GM12875 (cell line): ENCODE data around the gene AP4B1.

ENCODE experiments used
- H3K4me3 ChIP-seq: one replicate; pipeline ENCODE4 v1.5.1; 2011; ENCODE audit warnings: low read depth, low read length, control low read depth
- TF ChIP-seq, protein P1 (sequence below): IDR thresholded peaks from 2 replicates; pipeline ENCODE4 v1.5.1; 2011; ENCODE audit warnings: low read depth, mild to moderate bottlenecking, control low read depth, inconsistent platforms, low read length, moderate library complexity, borderline replicate concordance; ENCODE audit not compliant: insufficient read depth

Gene AP4B1

DNA sequence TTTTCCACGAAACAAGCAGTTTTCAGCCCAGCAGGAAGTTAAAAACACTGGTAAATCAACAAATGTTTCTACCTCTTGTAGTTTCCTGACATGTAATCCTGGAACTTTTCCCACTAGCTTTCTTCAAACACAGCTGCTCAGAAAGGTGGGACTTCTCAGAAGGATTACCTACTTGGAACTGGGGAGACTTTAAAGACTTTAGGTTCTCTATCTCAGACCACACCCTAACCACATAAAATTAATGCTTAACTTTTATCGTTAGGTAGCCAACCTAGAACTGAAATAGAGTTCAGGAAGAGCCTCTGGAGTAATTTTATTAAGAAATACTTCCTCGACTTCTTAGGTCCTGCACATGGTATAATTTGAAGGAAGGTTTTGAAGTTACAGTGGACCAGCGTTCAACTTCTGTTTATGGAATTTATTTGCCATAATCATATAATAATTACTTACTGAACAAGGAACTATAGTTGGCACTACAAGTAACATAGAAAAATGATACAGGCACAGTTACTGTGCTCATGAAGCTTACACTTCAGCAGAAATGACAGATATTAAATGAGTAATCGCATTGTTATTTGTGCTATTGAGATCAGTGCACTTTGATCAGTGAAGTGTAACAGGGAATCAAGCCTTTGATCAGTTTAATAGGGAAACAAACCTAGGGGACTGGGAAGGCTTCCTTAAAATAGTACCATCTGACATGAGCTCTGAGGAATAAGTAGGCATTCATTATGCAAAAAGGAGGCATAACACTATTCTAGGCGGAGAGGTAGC is 17.0 kb downstream of the AP4B1 start, which contains the start of gene BCL2L15:
BCL2L15 (minus strand) TSS at position 180 of the 774 bp plus-strand sequence. CDS start 206 bp downstream, outside the sequence.
- TF ChIP-seq, protein P1, sequence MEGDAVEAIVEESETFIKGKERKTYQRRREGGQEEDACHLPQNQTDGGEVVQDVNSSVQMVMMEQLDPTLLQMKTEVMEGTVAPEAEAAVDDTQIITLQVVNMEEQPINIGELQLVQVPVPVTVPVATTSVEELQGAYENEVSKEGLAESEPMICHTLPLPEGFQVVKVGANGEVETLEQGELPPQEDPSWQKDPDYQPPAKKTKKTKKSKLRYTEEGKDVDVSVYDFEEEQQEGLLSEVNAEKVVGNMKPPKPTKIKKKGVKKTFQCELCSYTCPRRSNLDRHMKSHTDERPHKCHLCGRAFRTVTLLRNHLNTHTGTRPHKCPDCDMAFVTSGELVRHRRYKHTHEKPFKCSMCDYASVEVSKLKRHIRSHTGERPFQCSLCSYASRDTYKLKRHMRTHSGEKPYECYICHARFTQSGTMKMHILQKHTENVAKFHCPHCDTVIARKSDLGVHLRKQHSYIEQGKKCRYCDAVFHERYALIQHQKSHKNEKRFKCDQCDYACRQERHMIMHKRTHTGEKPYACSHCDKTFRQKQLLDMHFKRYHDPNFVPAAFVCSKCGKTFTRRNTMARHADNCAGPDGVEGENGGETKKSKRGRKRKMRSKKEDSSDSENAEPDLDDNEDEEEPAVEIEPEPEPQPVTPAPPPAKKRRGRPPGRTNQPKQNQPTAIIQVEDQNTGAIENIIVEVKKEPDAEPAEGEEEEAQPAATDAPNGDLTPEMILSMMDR, result no peak

DNA sequence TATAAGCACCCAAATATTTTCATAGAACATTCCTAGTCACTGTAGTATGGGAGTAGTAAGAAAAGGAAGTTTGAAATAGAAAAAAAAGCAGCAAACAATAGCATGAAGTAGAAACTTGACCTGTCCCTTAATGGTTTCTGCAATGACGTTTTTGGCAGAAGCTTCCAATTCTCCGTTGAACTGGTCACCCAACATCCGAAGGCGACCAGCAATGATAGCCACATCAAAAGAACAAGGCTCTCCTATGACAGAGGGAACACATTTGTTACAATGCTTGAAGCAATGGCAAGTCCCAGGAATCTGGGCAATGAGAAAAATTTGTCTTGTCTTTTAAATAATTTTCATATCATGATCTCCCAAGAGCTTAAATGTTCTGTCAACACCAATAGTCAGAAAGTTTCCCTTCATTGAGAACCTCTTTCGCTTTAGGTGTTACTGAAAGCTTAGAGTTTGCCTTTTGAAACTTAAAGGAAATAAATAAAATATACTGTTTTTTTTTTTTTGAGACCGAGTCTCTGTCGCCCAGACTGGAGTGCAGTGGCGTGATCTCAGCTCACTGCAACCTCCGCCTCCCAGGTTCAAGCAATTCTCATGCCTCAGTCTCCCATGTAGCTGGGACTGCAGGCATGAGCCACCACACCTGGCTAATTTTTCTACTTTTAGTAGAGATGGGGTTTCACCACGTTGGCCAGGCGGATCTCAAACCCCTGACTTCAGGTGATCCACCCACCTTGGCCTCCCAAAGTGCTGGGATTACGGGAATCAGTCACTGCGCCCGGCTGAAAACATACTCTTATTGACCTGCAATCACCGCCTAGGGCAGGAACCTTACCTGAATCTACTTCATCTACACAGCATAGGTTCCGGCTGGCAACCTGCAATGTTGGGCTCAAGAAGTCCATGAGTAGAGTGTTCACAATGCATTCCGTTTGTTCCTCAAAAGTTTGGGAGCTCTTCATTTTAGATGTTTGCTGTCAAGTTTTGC is 17.9 kb downstream of the AP4B1 start:
- TF ChIP-seq, protein P1, result no peak
- H3K4me3 ChIP-seq, result no peak overlapping the region

More for the DNA sequence above, 17.0 kb downstream of the AP4B1 start, which contains the start of gene BCL2L15:
- no peak within 1 kb of the TSS for H3K4me3 ChIP-seq

DNA sequence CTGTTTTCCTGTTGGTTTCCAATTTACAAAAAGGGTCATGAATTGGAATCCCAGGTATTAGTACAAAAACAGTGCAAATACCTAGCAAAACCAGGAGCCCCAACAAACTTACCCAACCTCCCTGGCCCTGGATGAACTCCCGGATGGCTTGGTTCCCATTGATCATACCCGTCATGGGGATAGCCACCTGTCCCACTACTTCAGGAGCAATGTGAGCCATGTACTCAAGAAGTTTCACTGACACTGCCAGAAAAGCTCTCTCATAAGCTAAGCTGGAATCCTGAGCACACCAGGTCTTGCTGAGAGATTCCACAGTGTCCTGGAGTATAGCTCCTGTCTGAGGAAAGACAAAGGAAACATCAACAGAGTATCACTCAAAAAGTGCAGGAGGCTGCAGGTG is 22.9 kb downstream of the AP4B1 start:
- TF ChIP-seq, protein P1, result no peak
- H3K4me3 ChIP-seq, result no peak overlapping the region

DNA sequence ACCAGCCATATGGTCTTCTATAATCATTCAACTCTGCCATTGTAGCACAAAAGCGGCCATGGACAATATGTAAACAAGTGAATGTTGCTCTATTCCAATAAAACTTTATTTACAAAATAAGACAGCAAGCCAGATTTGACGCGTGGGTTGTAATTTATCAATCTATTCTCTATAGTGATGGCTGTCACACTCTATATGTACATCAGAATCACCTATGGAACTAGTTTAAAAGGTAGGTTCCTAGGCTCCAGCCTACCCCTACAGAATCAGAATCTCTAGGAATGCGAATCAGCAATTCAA is 24.9 kb downstream of the AP4B1 start:
- H3K4me3 ChIP-seq, result no peak overlapping the region
- TF ChIP-seq, protein P1, result no peak

DNA sequence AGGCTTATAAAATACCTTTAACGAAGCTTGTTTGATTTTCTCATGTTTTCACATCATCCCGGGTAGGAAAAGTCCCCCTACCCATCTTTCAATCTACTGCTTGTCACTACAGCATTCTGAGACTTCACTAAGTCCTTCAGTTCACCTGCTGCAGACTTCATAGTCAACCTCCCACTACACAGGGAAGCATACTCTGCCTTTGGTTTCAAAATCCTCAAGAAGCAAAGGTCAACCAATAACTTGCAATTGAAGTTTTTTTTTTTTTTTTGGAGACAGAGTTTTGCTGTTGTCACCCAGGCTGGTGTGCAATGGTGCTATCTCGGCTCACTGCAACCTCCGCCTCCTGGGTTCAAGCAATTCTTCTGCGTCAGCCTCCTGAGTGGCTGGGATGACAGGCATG is 28.4 kb downstream of the AP4B1 start:
- TF ChIP-seq, protein P1, result no peak
- no peak overlapping the region for H3K4me3 ChIP-seq

DNA sequence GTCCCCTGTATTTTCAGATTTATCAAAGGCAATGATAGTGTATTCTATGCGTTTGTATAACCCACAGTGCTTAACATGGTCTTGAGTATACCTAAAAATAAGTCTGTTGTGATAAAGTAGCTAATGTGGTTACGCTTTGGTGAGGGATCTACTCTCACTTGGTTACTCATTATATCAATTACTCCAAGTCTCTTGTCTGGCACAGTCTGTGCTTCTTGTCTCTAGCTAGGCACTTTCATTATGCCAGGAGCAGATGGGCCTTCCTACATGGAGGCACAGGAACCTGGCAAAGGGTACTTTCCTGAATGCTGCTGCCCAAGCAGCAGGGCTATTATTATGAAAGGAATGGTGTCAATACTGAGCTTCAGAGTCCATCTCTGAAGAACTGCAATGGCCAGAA is 28.9 kb downstream of the AP4B1 start:
- H3K4me3 ChIP-seq, result no peak overlapping the region
- TF ChIP-seq, protein P1, result no peak
